HG03575 (cell line): ENCODE measurements around the gene VWC2.

ENCODE experiments used
- ATAC-seq: cut with Tn5 transposase; IDR thresholded peaks from one replicate; pipeline ENCODE4 v1.9.1; 2021; ENCODE audit not compliant: unreplicated experiment, insufficient number of reproducible peaks, low FRiP score; ENCODE audit errors: extremely low read depth

VWC2 gene

GRCh38 chr7:49893131-49893530, 119.7 kb downstream of the VWC2 start:
- ATAC-seq = no peak

GRCh38 chr7:49894543-49894942, 121.1 kb downstream of the VWC2 start:
- no peak for ATAC-seq

DNA sequence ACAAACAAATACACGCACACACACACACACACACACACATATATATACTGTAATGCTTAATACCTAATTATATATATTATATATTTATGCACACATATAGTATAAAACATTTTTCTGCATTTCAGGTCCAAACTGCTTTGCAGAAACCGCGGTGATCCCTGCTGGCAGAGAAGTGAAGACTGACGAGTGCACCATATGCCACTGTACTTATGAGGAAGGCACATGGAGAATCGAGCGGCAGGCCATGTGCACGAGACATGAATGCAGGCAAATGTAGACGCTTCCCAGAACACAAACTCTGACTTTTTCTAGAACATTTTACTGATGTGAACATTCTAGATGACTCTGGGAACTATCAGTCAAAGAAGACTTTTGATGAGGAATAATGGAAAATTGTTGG, 138.5 kb downstream of the VWC2 start:
- ATAC-seq = no peak

DNA sequence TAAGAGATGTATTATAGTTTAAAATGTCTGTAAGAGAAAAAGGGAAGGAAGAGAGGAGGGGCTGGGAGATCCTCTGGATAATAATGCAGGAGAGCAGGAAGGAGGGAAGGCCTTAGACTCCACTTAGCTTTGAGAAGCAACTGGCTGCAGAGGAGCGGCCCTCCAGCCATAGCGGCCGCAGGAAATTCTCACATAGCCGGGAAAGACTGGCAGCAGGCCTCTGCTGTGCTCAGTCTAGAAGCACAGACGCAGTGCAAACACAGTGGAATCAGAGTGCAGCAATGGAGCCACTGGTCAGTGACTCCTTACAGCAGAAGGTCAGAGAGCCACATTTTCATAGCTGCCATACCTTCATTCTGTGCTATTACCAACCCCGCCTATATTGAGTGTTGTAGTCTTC, 153.3 kb downstream of the VWC2 start:
- no peak for ATAC-seq

DNA sequence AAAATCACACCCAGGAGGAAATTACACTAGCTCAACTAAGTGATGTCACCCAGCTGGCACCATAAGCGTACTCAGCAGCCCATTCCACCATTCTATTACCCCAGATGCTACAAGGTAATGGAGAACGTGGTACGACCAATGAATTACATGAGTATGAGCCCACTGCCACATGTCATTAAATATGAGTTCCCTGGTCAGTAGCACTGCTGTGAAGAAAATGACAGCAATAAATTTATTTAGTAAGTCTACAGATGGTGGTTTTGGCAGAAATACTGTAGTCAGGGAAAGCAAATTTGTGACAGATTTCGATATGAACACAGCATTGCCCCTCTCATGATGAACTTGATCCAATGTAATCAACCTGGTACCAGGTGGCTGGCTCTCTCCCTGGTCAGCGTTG, 154.2 kb downstream of the VWC2 start:
- no peak for ATAC-seq

DNA sequence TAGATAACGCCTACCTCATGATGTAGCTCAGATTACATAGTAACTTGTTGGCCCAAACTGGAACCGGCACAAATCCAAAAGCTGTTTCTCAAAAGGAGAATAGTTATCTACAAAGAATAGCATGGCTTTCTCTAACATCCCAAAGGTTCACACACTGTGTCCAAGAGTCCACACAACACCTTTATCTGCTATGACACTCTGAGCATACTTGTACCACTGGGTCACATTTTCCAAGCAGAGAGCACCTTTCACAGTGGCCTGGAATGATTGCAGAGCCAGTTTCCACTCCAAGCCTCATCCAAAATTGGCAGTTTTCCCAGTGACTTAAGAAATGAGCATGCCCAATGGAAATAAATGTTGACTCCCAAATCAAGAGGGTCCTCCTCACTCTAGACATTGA, 155.3 kb downstream of the VWC2 start:
- ATAC-seq = no peak

GRCh38 chr7:49931627-49932026, 158.2 kb downstream of the VWC2 start:
- no peak for ATAC-seq

DNA sequence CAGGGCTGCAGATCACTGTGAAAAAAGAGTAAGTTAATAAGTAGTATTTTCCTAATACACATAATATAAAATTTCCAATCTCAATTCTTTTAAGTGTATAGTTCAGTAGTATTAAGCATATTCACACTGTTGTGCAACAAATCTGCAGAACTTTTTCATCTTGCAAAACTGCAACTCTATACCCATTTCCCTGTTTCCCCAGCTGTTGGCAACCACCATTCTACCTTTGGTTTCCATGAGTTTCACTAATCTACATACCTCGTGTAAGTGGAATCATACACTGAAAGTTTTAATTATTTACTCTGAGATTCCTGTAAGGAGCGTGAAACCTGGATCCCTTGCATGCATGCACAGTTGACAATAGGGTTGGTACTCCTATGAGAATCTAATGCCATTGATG, 164.2 kb downstream of the VWC2 start:
- no peak for ATAC-seq
